Lower leg skin (tissue), 3 donors: ENCODE measurements around the gene SPNS2.

ENCODE experiments used
- CTCF ChIP-seq, 3 donors: fragments of 450-650 bp; IDR thresholded peaks; one replicate each; pipeline ENCODE4 v1.5.1; 2016; ENCODE audit warnings: antibody characterized with exemption in 3 of 3, mild to moderate bottlenecking in 3 of 3, moderate library complexity in 2 of 3
- POLR2A ChIP-seq, 2 donors: fragments of 450-650 bp; IDR thresholded peaks; one replicate each; pipeline ENCODE4 v1.6.1; 2016 to 2017; ENCODE audit warnings: antibody characterized with exemption in 2 of 2, mild to moderate bottlenecking in 1 of 2, moderate library complexity in 1 of 2

- TF ChIP-seq CTCF (IDR thresholded peaks at IDR 0.05) (no peak), POLR2A (IDR thresholded peaks at IDR 0.05) (no peak)
These were observed 73.5 kb downstream of the SPNS2 start for GRCh38 chr17:4572131-4572530.
